Kasumi-1 (cell line): Measurements from ENCODE around the gene DENND2D.

Experiments used
- DNase-seq, 2 experiments: peaks; one replicate each; lab custom pipeline; 2025; lab: John Stamatoyannopoulos, UW

DENND2D gene

GRCh38 chr1:111199881-111200801 lies at the start of gene DENND2D:
TSS of gene DENND2D (minus strand) at chr1:111200646. CDS start at chr1:111200459, 187 bp downstream.
- DNase-seq, result peak in 1 of 2 experiments; percentile 11

- DNase-seq, result no peak
Measured at GRCh38 chr1:111249960-111250359, 49.5 kb upstream of the DENND2D start.

DNA sequence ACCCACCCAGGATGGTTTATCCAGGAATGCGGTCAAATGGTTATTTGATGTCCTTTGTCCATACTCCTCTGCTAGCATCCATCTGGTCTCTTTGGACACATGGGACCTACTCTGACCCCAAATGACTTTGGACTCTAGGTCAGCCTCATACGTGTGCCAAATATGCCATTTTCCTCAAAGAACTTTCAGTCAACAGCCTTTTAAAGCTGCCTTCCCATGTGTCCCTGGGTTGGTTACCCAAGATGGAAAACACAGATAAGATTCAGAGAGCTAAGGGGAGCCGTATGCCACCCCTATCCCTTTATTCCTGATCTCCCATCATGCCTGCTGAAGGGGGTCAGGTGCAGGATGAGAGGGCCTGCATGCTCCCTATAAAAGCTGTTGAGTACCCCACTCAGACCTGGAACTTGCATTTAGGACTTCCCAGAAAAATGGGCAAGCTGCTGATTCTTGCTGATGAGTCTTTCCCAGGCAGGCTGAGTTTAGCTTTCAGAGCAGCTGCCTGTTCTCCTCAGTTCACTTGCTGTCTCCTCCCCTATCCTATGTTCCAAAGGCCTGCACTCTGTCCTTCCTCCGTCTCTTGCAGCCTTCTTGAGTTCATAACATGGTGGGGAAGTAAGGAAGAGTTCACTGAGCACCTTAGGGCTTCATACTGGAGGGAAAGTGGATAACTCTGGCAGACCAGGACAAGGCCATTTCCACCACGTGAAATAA lies 46.8 kb upstream of the DENND2D start:
- DNase-seq, result no peak

- no peak for DNase-seq
Measured at GRCh38 chr1:111242805-111243523, 42.5 kb upstream of the DENND2D start.

DNA sequence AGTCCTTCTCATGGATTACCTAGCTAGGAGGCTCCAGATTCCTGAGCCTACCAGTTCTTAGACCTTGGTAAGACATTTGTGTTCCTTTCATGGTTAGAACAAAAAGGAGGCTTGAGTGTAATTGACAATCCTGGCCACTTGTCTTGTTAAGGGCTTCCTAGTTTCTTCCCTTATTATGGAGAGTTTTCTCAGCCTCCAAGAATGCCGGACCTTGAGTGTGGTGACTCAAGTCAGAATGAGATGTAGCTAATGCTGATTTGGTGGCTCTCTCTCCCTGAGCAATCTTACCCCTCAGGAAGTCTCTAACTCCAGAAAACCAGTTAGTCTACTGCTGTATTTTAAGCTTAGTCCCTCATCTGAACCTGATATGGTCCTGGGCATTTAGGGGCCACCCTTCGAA lies 41.4 kb upstream of the DENND2D start:
- no peak for DNase-seq

DNA sequence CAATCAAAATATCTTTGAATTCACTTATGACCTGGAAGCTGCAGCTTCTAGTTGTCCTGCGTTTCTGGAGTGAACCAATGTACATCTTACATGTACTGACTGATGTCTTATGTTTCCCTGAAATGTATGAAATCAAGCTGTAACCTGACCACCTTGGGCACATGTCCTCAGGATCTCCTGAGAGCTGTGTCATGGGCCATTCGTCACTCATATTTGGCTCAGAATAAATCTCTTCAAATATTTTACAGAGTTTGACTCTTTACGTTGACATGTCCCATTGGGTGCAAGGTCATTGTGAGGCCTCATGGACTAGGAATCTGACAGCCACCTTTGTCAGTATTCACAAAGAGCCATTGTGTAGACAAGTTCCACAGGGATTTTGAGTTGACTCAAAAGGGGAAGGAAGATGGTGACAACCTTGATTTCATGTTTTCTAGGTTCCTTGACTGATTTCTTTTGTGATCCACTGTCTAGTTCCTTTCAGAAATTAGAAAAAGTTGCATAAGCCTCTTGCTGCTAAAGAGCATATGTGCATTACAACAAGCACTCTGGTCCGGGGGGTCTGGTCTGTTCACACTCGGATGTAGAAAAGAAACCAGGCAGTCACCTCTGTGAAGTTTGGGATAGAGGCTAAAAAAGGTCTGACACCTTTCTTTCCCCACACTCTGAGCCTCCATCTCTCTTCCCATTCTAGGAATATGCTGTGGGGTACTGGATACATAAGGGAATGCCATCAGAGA lies 37.8 kb upstream of the DENND2D start:
- DNase-seq, result no peak

DNA sequence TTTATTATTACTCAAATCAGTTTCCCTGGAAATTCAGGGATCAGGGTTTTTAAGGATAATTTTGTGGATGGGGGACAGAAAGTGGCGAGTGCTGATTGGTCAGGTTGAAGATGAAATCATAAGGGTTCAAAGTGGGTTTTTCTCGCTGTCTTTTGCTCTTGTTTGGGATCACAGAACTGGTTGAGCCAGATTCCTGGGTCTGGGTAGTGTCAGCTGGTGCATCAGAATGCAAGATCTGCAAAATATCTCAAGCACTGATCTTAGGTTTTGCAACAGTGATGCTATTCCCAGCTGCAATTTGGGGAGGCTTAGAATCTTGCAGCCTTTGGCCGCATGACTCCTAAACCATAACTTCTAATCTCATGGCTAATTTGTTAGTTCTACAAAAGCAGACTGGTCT lies 36.4 kb upstream of the DENND2D start:
- DNase-seq, result no peak

DNA sequence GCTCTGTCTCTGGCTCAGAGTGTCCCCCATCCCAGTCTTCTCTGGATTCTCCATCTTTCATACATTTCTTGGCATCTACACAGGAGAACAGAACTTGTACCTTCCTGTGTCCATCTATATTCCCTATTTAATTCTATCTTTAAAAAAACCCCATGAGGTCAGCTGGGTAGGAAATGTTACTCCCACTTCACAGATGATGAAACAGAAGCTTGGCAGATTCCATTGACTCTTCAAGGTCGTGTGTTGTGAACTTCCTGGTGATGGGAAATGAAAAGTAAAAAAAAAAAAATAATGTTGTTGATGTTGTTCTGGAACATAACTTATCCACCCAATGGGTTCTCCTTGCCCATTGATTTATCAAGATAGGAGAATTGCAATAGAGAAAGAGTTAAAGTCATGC lies 35.9 kb upstream of the DENND2D start:
- DNase-seq, result no peak

GRCh38 chr1:111234866-111235265 lies 34.4 kb upstream of the DENND2D start:
- DNase-seq, result no peak

DNA sequence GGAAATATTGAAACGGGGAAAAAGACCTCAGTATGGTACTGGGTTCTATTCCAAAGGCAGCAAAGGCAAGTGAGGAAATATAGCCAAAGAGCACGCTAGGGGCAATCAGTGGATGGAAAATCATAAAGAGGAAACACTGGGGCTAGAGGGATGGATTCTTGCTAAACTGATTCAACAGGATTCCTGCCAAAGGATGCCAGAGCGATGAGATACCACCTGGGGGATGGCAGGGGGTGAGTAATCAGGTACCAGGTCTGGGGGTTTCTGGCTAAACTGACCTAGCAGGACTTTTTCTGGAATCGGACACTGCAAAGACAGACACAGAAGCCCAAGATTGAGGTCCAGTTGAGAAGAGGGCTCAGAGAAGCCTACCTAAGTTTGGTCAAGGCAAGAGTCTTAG lies 33.8 kb upstream of the DENND2D start:
- no peak for DNase-seq

DNA sequence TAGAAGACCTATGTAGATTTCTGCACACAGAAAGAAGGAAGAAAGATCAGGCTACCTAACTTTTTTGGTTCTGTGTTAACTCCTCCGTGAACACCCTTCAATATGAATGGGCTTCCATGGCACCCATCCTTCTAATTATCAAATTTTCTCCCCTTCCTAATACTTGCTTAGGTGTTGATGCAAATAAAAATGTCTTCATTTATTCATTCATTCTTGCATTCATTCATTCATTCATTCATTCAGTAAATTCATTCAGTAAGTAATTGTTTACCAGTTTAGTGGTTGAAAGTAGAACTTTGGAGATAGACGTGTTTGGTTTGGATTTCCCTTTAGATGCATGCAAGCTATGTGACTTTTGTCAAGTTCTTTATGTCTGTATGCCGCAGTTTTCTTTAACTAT lies 31.7 kb upstream of the DENND2D start:
- DNase-seq, result no peak

DNA sequence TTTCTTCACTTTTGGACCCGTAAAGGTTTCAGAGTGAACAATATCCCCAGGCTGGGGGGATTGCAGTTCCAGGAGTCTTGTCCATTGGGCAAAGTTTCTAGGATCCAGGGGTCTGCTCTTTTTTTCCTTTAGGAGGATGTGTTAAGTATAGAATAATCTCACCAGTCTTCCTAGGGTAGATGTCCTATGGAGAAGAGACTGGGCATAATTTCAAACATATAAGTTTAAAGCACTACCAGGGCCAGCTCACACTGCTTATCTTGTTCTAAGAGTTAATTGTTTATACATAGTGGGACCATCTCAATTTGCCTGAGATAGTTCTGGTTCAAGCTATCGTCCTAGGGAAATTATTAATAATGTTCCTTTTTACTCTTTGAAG lies 28.3 kb upstream of the DENND2D start:
- DNase-seq, result no peak

- DNase-seq, result no peak
Measured at GRCh38 chr1:111227851-111228747, 27.7 kb upstream of the DENND2D start.

- DNase-seq, result no peak
Measured at GRCh38 chr1:111227434-111227833, 27.0 kb upstream of the DENND2D start, which contains the start of gene CHI3L2. TSS of gene CHI3L2 (plus strand) at chr1:111227713. CDS start at chr1:111227730, 17 bp downstream.

- DNase-seq, result no peak
Measured at GRCh38 chr1:111225717-111226400, 25.4 kb upstream of the DENND2D start.

DNA sequence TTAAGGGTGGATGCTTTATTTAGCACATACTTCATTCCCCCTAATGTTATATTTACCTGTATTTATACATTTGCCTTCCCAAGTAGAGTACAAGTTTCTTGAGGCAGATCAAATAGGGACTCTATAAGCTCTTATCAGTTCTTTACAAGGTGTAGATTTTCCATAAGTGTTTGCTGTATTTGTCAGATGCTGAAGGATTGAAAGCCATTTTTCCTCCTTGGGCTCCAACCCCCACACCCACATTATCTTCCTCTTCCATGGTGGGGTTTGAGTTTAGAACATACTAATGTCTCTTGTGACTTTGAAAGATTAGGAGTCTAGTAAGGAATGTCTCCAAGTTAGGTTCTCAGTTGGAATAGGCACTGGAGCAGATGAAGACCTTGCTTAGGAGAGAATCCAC lies 24.6 kb upstream of the DENND2D start:
- no peak for DNase-seq

DNA sequence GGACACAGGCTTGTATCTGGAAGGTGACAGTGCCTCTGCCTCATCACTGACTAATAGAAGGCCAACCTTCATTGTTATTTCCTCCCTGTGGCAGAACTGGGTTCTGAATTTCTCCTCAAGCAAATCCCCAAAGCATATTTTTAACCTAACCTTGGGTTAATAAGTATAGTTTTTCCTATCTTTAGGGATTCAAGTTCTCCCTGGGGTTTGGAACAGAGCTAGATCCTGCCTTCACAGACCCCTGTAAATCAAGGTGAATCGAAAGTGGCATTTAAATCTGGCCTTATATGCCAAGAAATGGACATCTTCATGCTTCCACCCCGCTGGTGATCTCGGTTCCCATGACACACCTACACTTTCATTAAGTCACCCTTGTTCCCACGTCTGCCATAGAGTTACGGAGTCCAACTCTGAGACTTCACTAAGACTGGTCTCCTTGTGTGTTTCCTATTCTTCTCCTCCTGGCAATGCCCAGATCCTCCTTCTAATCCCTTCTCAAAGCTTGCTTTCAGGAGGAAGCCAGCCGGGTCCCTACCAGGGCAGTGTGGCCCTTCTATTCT lies 22.8 kb upstream of the DENND2D start:
- no peak for DNase-seq

DNA sequence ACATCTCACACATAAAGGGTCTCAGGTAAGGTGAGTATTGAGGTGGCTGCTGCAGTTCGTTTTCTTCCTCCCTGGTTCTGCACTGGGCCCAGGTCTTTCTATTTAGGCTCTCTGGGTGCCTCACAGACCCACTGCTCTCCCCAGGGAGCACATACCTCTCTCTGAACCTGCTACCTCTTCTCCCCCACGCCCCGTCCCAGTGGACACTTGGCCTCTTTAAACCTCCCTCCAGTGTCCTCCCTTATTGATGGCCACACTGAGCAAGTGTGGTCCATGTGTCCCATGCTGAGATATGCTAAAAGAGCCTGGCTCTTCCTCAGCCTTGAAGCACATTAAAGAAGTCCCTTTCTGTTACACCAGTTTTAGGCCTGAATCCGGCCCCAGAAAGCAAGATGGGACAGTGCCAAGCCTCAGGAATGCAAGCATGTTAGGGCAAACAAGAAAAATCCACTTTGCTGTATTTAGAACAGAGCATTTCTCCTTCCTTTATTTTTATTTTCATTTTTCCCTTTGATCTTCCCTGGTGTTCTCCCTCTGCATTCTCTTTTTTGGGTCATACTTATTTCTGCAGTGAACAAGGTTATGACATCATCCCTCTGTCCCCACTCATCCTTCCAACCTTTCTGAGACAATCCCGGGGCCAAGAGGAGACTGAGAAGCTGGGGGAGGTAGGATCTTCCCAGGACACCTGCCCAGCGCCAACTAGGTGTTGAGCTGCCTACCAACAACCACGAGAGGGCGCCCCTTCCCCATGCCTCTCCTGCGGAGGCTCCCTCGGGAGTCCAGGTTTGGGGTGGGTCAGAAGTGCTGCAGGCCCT lies 22.1 kb upstream of the DENND2D start:
- peak; percentile 38 to 48 for DNase-seq
